ENCODE measurements around the gene LAMC2.
"Not testable (repeated sequence)": the region's sequence is repeated elsewhere in the genome, so short reads cannot be mapped to it uniquely, and the experiment has no call there.

Gene LAMC2

DNA sequence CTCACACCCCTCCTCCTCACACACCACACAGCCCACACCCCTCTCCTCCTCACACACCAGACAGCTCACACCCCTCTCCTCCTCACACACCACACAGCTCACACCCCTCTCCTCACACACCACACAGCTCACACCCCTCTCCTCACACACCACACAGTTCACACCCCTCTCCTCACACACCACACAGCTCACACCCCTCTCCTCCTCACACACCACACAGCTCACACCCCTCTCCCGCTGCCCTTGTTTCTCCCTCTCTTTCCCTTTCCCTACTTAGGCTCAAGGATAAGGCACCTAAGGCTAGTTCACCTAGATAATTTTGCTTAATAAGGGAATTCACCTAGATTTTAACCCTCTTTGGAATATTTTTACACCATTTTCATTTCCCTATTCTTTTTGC lies 36.0 kb upstream of the LAMC2 start:
- H3K4me3 ChIP-seq (ENCODE audit: low read depth in 1 of 2, low read length in 2 of 2); H3K9me3 ChIP-seq (ENCODE audit: control insufficient read depth in 1 of 2, low read length in 2 of 2); H3K36me3 ChIP-seq (ENCODE audit: control insufficient read depth in 1 of 2, insufficient read depth in 2 of 2, low read length in 2 of 2); H3K4me1 ChIP-seq (ENCODE audit: control insufficient read depth in 1 of 2, insufficient read depth in 2 of 2, low read length in 2 of 2); H3K27ac ChIP-seq (ENCODE audit: low read length); H3K27me3 ChIP-seq (ENCODE audit: low read depth, low read length): not testable (repeated sequence)

DNA sequence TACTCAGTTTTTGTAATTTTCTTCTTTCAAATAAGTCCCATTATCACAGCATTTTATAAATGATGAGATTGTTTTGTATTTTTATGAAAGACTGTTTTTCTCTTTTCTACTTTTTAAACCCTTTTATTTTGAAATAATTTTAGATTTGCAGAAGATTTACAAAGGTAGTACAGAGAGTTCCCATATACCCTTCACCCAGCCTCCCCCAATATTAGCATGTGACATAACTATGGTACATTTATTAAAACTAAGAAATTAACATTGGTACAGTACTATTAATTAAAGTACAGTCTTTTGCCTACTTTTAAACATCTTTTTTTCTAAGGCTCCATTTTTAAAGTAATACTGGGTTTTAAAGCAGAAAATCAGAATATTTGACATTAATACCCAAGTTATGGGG lies 35.6 kb upstream of the LAMC2 start:
- Histone ChIP-seq H3K4me1 (ENCODE audit: control insufficient read depth in 1 of 2, insufficient read depth in 2 of 2, low read length in 2 of 2) (peaks cover 4 to 8% of the 10 kb centered on the region in 2 donors), H3K36me3 (ENCODE audit: control insufficient read depth in 1 of 2, insufficient read depth in 2 of 2, low read length in 2 of 2) (no peaks in the 10 kb centered on the region), H3K27me3 (ENCODE audit: low read depth, low read length) (no peaks in the 10 kb centered on the region), H3K9me3 (ENCODE audit: control insufficient read depth in 1 of 2, low read length in 2 of 2) (no peaks in the 10 kb centered on the region), H3K4me3 (ENCODE audit: low read depth in 1 of 2, low read length in 2 of 2) (no peak overlapping the region), H3K27ac (ENCODE audit: low read length) (no peak overlapping the region)

DNA sequence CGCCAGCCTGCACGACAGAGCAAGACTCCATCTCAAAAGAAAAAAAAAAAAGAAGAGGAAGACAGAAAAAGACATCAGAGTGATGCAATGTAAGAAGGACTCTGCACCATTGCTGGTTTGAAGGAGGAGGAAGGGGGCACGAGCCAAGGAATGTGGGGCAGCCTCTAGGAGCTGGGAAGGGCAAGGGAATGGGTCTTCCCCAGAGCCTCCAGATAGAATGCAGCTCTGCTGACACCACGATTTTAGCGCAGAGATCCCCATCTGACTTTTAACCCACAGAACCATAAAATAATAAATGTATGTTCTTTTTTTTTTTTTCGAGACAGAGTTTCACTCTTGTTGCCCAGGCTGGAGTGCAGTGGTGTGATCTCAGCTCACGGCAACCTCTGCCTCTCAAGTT lies 33.9 kb upstream of the LAMC2 start:
- Histone ChIP-seq H3K4me1 (ENCODE audit: control insufficient read depth in 1 of 2, insufficient read depth in 2 of 2, low read length in 2 of 2) (peaks cover 4 to 8% of the 10 kb centered on the region in 2 donors), H3K36me3 (ENCODE audit: control insufficient read depth in 1 of 2, insufficient read depth in 2 of 2, low read length in 2 of 2) (no peaks in the 10 kb centered on the region), H3K27ac (ENCODE audit: low read length) (no peak overlapping the region), H3K27me3 (ENCODE audit: low read depth, low read length) (no peaks in the 10 kb centered on the region), H3K4me3 (ENCODE audit: low read depth in 1 of 2, low read length in 2 of 2) (no peak overlapping the region), H3K9me3 (ENCODE audit: control insufficient read depth in 1 of 2, low read length in 2 of 2) (no peaks in the 10 kb centered on the region)

DNA sequence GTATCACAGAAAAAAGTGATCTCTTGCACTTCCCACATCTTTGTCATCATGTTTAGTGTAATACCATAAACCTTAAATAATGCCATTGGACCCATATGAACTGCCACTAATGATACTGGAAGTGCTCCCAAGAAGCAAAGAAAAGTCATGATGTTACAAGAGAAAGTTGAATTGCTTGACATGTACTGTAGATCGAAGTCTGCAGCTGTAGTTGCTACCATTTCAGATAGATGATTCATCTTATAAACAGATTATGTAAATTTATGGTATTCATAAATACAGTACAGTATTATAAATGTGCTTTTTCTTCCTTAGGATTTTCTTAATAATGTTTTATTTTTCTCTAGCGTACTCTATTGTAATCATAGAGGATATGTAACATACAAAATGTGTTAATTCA lies 30.1 kb upstream of the LAMC2 start:
- Histone ChIP-seq H3K4me1 (ENCODE audit: control insufficient read depth in 1 of 2, insufficient read depth in 2 of 2, low read length in 2 of 2) (no peaks in the 10 kb centered on the region), H3K27me3 (ENCODE audit: low read depth, low read length) (no peaks in the 10 kb centered on the region), H3K9me3 (ENCODE audit: control insufficient read depth in 1 of 2, low read length in 2 of 2) (no peaks in the 10 kb centered on the region), H3K27ac (ENCODE audit: low read length) (no peak overlapping the region), H3K4me3 (ENCODE audit: low read depth in 1 of 2, low read length in 2 of 2) (no peak overlapping the region), H3K36me3 (ENCODE audit: control insufficient read depth in 1 of 2, insufficient read depth in 2 of 2, low read length in 2 of 2) (no peaks in the 10 kb centered on the region)

DNA sequence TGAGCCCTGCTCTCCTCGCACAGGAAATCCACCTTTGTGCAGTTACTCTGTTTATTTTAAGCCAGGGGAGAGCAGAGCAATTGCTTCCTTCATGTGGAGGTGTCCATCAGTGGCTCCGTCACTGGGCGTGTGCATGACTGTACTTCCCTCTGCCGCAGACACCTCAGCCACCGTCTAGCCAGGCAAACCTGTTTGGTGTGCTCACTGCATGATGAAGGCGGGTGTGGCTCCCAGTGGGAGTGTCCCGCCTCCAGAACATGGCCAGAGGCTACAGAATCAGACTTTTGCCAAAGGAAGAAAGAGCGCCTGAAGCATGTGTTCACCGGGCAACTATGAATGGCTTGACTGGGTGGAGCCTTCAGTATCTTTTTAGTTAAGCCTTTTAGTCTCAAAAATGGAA lies 26.1 kb upstream of the LAMC2 start:
- Histone ChIP-seq H3K27ac (ENCODE audit: low read length) (no peak overlapping the region), H3K27me3 (ENCODE audit: low read depth, low read length) (no peaks in the 10 kb centered on the region), H3K36me3 (ENCODE audit: control insufficient read depth in 1 of 2, insufficient read depth in 2 of 2, low read length in 2 of 2) (no peaks in the 10 kb centered on the region), H3K9me3 (ENCODE audit: control insufficient read depth in 1 of 2, low read length in 2 of 2) (no peaks in the 10 kb centered on the region), H3K4me3 (ENCODE audit: low read depth in 1 of 2, low read length in 2 of 2) (no peak overlapping the region), H3K4me1 (ENCODE audit: control insufficient read depth in 1 of 2, insufficient read depth in 2 of 2, low read length in 2 of 2) (no peaks in the 10 kb centered on the region)

DNA sequence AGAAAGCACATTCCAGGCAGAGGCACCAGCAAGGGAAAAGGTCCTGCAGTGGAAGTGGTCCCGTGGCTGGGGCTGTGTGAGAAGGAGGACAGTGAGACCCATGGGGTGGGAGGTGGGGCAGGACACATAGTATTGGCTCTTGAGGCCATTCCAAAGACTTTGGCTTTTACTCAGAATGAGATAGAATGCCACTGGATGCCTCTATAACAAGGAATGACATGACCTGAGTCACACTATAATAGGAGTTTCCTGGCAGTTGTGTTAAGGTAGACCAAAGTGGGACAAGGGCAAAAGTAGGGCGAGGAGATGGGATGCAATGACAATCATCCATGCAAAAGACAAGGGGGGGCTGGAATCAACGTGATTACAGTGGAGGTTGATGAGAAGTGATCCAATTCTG lies 24.7 kb upstream of the LAMC2 start:
- Histone ChIP-seq H3K4me1 (ENCODE audit: control insufficient read depth in 1 of 2, insufficient read depth in 2 of 2, low read length in 2 of 2) (no peaks in the 10 kb centered on the region), H3K9me3 (ENCODE audit: control insufficient read depth in 1 of 2, low read length in 2 of 2) (no peaks in the 10 kb centered on the region), H3K4me3 (ENCODE audit: low read depth in 1 of 2, low read length in 2 of 2) (no peak overlapping the region), H3K27ac (ENCODE audit: low read length) (no peak overlapping the region), H3K27me3 (ENCODE audit: low read depth, low read length) (no peaks in the 10 kb centered on the region), H3K36me3 (ENCODE audit: control insufficient read depth in 1 of 2, insufficient read depth in 2 of 2, low read length in 2 of 2) (no peaks in the 10 kb centered on the region)

DNA sequence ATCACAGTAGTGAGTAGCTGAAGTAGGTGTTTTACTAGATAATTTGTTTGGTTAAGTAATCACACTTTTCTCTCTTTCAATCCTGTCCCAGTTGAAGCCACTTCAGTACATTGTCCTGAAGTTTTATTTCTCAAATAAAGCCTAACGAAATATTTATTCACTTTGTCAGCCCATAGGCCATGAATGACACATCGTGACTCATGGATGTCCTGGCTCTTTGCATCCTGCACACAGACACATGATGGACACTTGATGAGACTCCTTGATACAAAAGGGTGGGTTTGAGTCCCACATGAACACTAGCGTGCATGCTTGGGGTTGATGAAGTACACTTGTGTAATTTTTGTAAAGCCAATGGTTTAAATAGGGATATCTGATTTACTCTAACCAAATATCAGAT lies 22.7 kb upstream of the LAMC2 start:
- no peak overlapping the region for H3K4me3 ChIP-seq (ENCODE audit: low read depth in 1 of 2, low read length in 2 of 2)
- H3K4me1 ChIP-seq (ENCODE audit: control insufficient read depth in 1 of 2, insufficient read depth in 2 of 2, low read length in 2 of 2): no peaks in the 10 kb centered on the region
- H3K9me3 ChIP-seq (ENCODE audit: control insufficient read depth in 1 of 2, low read length in 2 of 2): no peaks in the 10 kb centered on the region
- H3K27me3 ChIP-seq (ENCODE audit: low read depth, low read length): no peaks in the 10 kb centered on the region
- no peaks in the 10 kb centered on the region for H3K36me3 ChIP-seq (ENCODE audit: control insufficient read depth in 1 of 2, insufficient read depth in 2 of 2, low read length in 2 of 2)
- H3K27ac ChIP-seq (ENCODE audit: low read length): no peak overlapping the region

DNA sequence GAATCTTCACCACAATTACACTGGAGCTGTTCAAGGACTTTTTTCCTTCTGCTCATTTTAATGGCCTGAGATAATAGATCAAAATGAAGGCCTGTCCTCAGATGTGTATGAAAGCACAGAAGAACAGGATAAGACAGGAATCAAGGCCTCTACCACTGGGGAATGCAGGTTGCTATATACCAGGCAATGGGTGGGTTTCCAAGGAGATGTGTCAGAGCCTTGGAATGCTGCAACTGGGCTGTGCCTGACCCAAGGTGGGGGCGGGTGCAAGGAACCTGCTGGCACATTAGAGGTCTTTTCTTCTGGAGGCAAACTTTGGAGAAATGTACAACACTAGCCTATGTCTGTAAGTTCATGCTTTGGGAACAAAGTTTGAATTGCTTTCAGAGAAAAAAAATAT lies 21.7 kb upstream of the LAMC2 start:
- Histone ChIP-seq H3K27me3 (ENCODE audit: low read depth, low read length) (no peaks in the 10 kb centered on the region), H3K27ac (ENCODE audit: low read length) (no peak overlapping the region), H3K36me3 (ENCODE audit: control insufficient read depth in 1 of 2, insufficient read depth in 2 of 2, low read length in 2 of 2) (no peaks in the 10 kb centered on the region), H3K9me3 (ENCODE audit: control insufficient read depth in 1 of 2, low read length in 2 of 2) (no peaks in the 10 kb centered on the region), H3K4me1 (ENCODE audit: control insufficient read depth in 1 of 2, insufficient read depth in 2 of 2, low read length in 2 of 2) (no peaks in the 10 kb centered on the region), H3K4me3 (ENCODE audit: low read depth in 1 of 2, low read length in 2 of 2) (no peak overlapping the region)

DNA sequence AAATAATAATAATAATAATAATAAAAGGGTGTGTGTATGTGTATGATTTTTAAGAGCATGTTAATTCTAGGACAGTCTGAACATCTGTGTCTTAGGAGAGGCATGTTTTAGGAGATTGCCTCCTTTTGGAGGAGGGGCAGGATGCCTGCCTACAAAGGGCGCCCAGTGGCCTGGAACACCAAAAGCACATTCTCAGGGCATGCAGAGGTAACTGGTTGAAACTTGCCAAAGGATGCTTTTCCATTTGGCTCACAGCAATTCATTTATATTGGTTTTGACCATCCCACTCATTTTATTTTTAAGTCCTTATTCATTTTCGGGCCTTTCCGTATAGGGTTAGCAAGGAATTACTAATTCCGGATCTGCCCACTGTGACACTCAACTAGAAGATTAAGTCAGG lies 21.1 kb upstream of the LAMC2 start:
- H3K4me1 ChIP-seq (ENCODE audit: control insufficient read depth in 1 of 2, insufficient read depth in 2 of 2, low read length in 2 of 2): no peaks in the 10 kb centered on the region
- no peaks in the 10 kb centered on the region for H3K9me3 ChIP-seq (ENCODE audit: control insufficient read depth in 1 of 2, low read length in 2 of 2)
- no peaks in the 10 kb centered on the region for H3K27me3 ChIP-seq (ENCODE audit: low read depth, low read length)
- no peak overlapping the region for H3K27ac ChIP-seq (ENCODE audit: low read length)
- H3K36me3 ChIP-seq (ENCODE audit: control insufficient read depth in 1 of 2, insufficient read depth in 2 of 2, low read length in 2 of 2): no peaks in the 10 kb centered on the region
- no peak overlapping the region for H3K4me3 ChIP-seq (ENCODE audit: low read depth in 1 of 2, low read length in 2 of 2)

DNA sequence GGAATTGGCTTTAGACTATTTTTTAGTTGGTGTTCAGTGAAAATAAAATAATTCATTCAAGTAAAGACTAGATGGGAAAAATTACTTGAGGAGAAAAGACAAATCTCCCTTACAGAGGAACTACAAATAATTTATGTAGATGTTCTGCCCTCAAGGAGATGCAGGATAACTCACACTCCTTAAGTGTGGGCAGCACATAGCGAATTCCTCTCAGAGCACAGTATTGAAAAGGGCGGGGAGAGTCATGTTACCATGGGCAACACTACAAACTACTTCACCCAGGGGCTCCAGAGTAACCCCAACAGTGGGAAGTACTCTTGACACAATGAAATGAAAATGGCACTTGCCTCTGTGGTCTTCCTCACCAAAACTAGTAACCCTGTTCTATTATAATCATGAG lies 20.6 kb upstream of the LAMC2 start:
- H3K27ac ChIP-seq (ENCODE audit: low read length): no peak overlapping the region
- no peak overlapping the region for H3K4me3 ChIP-seq (ENCODE audit: low read depth in 1 of 2, low read length in 2 of 2)
- H3K4me1 ChIP-seq (ENCODE audit: control insufficient read depth in 1 of 2, insufficient read depth in 2 of 2, low read length in 2 of 2): no peaks in the 10 kb centered on the region
- H3K9me3 ChIP-seq (ENCODE audit: control insufficient read depth in 1 of 2, low read length in 2 of 2): no peaks in the 10 kb centered on the region
- no peaks in the 10 kb centered on the region for H3K27me3 ChIP-seq (ENCODE audit: low read depth, low read length)
- H3K36me3 ChIP-seq (ENCODE audit: control insufficient read depth in 1 of 2, insufficient read depth in 2 of 2, low read length in 2 of 2): no peaks in the 10 kb centered on the region

DNA sequence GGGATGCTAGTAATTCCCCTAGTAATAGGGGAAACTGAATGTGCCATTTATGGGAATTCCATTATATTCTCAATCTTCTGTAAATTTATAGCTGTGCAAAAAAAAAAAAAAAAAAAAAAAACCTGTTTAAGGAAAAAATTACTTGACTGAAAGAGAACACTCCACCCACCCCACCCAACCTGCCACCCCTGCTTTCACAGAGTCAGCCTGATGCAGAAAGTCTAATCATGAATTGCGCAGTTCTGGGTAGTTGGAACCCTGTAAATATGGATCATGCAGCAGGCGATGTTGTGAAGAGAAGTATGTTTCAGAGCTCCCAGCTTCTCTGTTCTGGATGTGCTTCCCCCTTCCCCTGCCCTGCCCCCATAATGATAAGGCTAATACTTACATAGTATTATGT lies 19.6 kb upstream of the LAMC2 start:
- Histone ChIP-seq H3K4me3 (ENCODE audit: low read depth in 1 of 2, low read length in 2 of 2) (no peak overlapping the region), H3K27ac (ENCODE audit: low read length) (no peak overlapping the region), H3K27me3 (ENCODE audit: low read depth, low read length) (no peaks in the 10 kb centered on the region), H3K36me3 (ENCODE audit: control insufficient read depth in 1 of 2, insufficient read depth in 2 of 2, low read length in 2 of 2) (no peaks in the 10 kb centered on the region), H3K9me3 (ENCODE audit: control insufficient read depth in 1 of 2, low read length in 2 of 2) (no peaks in the 10 kb centered on the region), H3K4me1 (ENCODE audit: control insufficient read depth in 1 of 2, insufficient read depth in 2 of 2, low read length in 2 of 2) (no peaks in the 10 kb centered on the region)

DNA sequence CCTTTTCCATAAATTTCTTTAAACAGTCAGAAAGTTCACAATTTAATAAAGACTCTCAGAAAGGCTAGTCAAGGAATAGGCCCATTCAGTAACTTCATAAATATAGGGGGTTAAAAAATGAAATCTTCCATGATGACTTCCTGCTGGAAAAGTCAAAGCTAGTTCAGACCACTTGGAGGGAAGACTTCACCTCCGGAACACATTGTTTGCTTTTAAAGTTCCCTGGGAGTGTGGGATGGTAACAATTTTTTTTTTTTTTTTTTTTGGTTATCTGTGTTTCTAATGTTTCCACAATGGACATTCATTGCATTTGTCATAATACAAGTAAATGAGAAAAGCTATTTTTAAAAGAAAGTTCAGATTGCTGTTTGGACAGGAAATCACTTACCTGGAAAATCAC lies 18.4 kb upstream of the LAMC2 start:
- Histone ChIP-seq H3K4me1 (ENCODE audit: control insufficient read depth in 1 of 2, insufficient read depth in 2 of 2, low read length in 2 of 2) (no peaks in the 10 kb centered on the region), H3K27me3 (ENCODE audit: low read depth, low read length) (no peaks in the 10 kb centered on the region), H3K9me3 (ENCODE audit: control insufficient read depth in 1 of 2, low read length in 2 of 2) (no peaks in the 10 kb centered on the region), H3K4me3 (ENCODE audit: low read depth in 1 of 2, low read length in 2 of 2) (no peak overlapping the region), H3K27ac (ENCODE audit: low read length) (no peak overlapping the region), H3K36me3 (ENCODE audit: control insufficient read depth in 1 of 2, insufficient read depth in 2 of 2, low read length in 2 of 2) (no peaks in the 10 kb centered on the region)

Measured in muscle layer of duodenum (tissue), 2 donors.